ENCODE measurements around the gene ABTB1.

GRCh38 chr3:127711896-127712295, 39.1 kb downstream of the ABTB1 start:
- TF ChIP-seq POLR2AphosphoS5 (IDR thresholded peaks at IDR 0.05) (no peak), CTCF (IDR thresholded peaks at IDR 0.05) (no peak), POLR2A (IDR thresholded peaks at IDR 0.05) (no peak)

Measured in sigmoid colon (tissue), 4 donors.